ENCODE data around the gene LIMS1. TPM values are rescaled to one million over a fixed set of nuclear protein-coding genes. Genes with fewer than 3 reads are reported as not detected.
"Not testable (repeated sequence)": the region's sequence is repeated elsewhere in the genome, so short reads cannot be mapped to it uniquely, and the experiment has no call there.

The LIMS1 gene
- total and polyA plus RNA-seq, 3 experiments from 2014 or later: 59.4 to 80.6 (median 59.4) TPM

DNA sequence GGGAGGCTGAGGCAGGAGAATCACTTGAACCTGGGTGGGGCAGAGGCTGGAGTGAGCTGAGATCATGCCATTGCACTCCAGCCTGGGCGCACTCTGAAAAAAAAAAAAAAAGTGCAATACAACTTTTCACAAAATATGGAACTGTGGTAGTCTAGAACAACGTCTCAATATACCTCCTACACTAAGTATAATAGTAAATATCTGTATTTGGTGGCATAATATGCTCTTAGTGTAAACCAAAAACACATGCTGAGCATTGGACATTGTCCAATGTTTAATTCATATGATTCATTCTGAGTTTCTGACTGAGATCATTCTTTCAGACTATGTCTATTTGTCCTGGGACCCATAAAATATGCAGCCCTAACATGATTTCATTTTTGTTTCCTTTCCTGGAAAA, 19.8 kb upstream of the LIMS1 start:
- POLR2A ChIA-PET; H3K4me1 ChIP-seq (ENCODE audit: insufficient read depth, low read length); H3K27me3 ChIP-seq (ENCODE audit: insufficient read depth, low read length, poor library complexity, severe bottlenecking); H3K9me3 ChIP-seq (ENCODE audit: low read length); H3K4me1 Mint-ChIP-seq; H3K4me3 ChIP-seq (ENCODE audit: low read length); H3K36me3 ChIP-seq (ENCODE audit: insufficient read depth, low read length); H3K27ac Mint-ChIP-seq; H3K4me3 Mint-ChIP-seq; CTCF ChIA-PET; H3K27me3 Mint-ChIP-seq; H3K27ac ChIP-seq (ENCODE audit: low read depth, low read length); DNase-seq: not testable (repeated sequence)
- Mint-ChIP-seq H3K36me3 (peaks cover 5 to 15% (median 13%) of the 10 kb centered on the region in 3 donors), H3K9me3 (peaks cover 6 to 16% (median 14%) of the 10 kb centered on the region in 5 donors)

DNA sequence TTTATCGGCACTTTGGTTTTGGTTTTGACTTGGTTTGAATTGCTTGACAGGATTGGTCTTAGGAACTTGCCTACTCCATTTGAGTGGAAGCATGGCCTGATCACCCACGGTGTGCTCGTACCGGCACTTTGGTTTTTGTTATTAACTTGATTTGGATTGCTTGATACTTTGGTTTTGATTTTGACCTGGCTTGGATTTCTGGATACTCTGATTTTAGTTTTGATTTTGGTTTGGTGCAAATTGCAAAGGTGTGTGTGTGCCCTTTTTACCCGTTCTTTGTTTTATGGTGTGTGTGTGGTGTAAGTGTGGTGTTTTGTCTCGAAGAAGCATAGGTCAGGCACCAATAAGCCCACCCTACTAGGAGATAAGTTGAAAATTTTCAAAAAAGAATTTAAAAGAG, 9.6 kb upstream of the LIMS1 start:
- H3K9me3 ChIP-seq (ENCODE audit: low read length); H3K27ac ChIP-seq (ENCODE audit: low read depth, low read length); H3K9me3 Mint-ChIP-seq; H3K4me3 ChIP-seq (ENCODE audit: low read length); H3K36me3 Mint-ChIP-seq; POLR2A ChIA-PET; H3K36me3 ChIP-seq (ENCODE audit: insufficient read depth, low read length); H3K4me3 Mint-ChIP-seq; CTCF ChIA-PET; H3K27me3 Mint-ChIP-seq; H3K27ac Mint-ChIP-seq; H3K4me1 ChIP-seq (ENCODE audit: insufficient read depth, low read length); H3K4me1 Mint-ChIP-seq; H3K27me3 ChIP-seq (ENCODE audit: insufficient read depth, low read length, poor library complexity, severe bottlenecking); DNase-seq: not testable (repeated sequence)

DNA sequence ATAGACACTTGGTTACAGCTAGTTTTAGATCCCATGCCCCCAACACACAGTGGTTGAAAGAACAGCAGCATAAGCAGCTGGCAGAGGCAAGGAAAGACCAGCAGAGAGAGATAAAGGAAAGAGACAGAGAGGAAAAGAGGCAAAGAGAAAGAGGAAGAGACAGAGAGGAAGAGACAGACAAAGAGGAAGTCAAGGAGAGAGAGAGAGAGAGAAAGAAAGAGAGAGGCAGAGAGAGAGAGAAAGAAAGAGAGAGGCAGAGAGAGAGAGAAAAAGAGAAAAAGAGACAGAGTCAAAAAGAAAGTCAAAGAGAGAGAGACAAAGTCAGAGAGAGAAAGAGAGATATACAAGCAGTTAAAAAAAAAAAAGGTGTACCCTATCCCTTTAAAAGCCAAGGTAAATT, 9.0 kb upstream of the LIMS1 start:
- CTCF ChIA-PET; H3K4me3 Mint-ChIP-seq; H3K27me3 ChIP-seq (ENCODE audit: insufficient read depth, low read length, poor library complexity, severe bottlenecking); H3K9me3 ChIP-seq (ENCODE audit: low read length); H3K4me1 Mint-ChIP-seq; H3K27ac ChIP-seq (ENCODE audit: low read depth, low read length); H3K27me3 Mint-ChIP-seq; H3K4me3 ChIP-seq (ENCODE audit: low read length); H3K36me3 Mint-ChIP-seq; H3K4me1 ChIP-seq (ENCODE audit: insufficient read depth, low read length); H3K9me3 Mint-ChIP-seq; DNase-seq; POLR2A ChIA-PET; H3K36me3 ChIP-seq (ENCODE audit: insufficient read depth, low read length): not testable (repeated sequence)
- H3K27ac Mint-ChIP-seq: peak overlapping the region in 1 of 8 donors; percentile 20

DNA sequence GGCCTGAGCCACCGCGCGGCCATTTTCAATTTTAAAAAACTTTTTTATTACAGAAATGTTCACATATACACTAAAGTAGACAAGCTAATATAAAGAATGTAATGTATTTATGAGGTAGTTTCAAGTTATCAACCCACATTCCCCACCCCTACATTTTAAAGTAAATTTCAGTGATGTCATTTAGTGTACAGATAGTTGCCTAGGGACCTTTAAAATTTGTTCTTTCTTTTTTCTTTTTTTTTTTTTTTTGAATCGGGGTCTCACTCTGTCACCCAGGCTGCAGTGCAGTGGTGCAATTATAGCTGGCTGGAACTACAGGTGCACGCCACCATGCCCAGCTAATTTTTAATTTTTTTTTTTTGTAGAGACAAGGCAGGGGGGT, 2.6 kb upstream of the LIMS1 start:
- DNase-seq: no peak
- Histone ChIP-seq H3K36me3 (ENCODE audit: insufficient read depth, low read length) (no peaks in the 10 kb centered on the region), H3K27me3 (ENCODE audit: insufficient read depth, low read length, poor library complexity, severe bottlenecking) (no peaks in the 10 kb centered on the region), H3K9me3 (ENCODE audit: low read length) (no peaks in the 10 kb centered on the region), H3K27ac (ENCODE audit: low read depth, low read length) (no peak overlapping the region), H3K4me3 (ENCODE audit: low read length) (no peak overlapping the region), H3K4me1 (ENCODE audit: insufficient read depth, low read length) (peaks cover 7% of the 10 kb centered on the region)
- peaks cover 0 to 6% (median 0%) of the 10 kb centered on the region in 3 donors for H3K36me3 Mint-ChIP-seq
- no peaks in the 10 kb centered on the region for H3K27me3 Mint-ChIP-seq
- H3K9me3 Mint-ChIP-seq: no peaks in the 10 kb centered on the region
- peaks cover 25 to 38% (median 35%) of the 10 kb centered on the region in 3 donors for H3K4me1 Mint-ChIP-seq
- H3K27ac Mint-ChIP-seq: no peak overlapping the region
- ChIA-PET CTCF (no interaction called here), POLR2A (no interaction called here)
- peak overlapping the region in 2 of 7 donors; percentile 67 to 87 for H3K4me3 Mint-ChIP-seq

DNA sequence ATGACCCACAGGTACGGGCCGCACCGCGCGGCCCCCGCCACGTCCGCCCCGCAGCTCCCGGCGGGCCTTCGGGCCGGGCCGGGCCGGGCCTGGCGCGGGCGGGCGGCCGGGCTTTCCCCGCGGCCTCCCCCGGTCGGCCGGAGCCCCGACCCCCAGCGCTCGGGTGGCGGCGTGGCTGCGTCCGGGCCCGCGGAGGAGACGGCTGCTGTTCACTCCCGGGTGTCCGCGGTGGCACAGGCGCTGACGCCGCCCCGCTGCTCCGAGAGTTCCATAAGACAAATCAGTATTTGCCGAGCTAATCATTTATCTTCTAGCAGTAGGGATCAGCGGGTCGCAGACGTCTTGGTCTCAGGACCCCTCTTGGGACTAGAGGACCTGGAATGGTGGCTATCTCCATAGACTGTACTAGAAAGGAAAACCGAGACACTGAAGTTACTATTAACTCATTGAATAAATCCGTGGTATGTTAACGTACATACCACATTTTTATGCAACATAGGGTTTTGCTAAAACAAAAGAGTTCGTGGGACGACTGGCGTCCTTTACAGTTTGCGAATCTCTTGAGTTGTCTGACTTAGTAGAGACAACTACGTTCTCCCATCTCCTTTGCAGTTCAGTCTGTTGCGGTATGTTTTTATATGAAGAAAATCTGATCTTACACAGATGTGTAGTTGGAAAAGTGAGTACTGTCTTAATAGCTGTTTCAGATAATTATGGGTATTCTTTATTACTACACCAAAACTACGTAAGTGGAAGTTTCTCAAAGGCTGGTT, 500 bp downstream of the LIMS1 start:
- no peaks in the 10 kb centered on the region for H3K27me3 ChIP-seq (ENCODE audit: insufficient read depth, low read length, poor library complexity, severe bottlenecking)
- ChIA-PET POLR2A (interaction anchor here (1.9 kb wide), 1 partner anchor 85 kb away, joined by 12 read pairs; no protein-coding TSS in a partner anchor), CTCF (interaction anchor here (1.3 kb wide), 1 partner anchor 102 kb away, joined by 4 read pairs; no protein-coding TSS in a partner anchor)
- no peaks in the 10 kb centered on the region for H3K27me3 Mint-ChIP-seq
- peak overlapping the region; percentile 79 for H3K4me3 ChIP-seq (ENCODE audit: low read length)
- H3K9me3 ChIP-seq (ENCODE audit: low read length): no peaks in the 10 kb centered on the region
- peaks cover 7% of the 10 kb centered on the region for H3K4me1 ChIP-seq (ENCODE audit: insufficient read depth, low read length)
- H3K27ac Mint-ChIP-seq: peak overlapping the region; percentile 64 to 98 (median 88)
- H3K27ac ChIP-seq (ENCODE audit: low read depth, low read length): peak overlapping the region; percentile 47
- H3K36me3 ChIP-seq (ENCODE audit: insufficient read depth, low read length): no peaks in the 10 kb centered on the region
- H3K9me3 Mint-ChIP-seq: no peaks in the 10 kb centered on the region
- H3K36me3 Mint-ChIP-seq: peaks cover 0 to 6% (median 0%) of the 10 kb centered on the region in 3 donors
- H3K4me1 Mint-ChIP-seq: peaks cover 25 to 56% (median 35%) of the 10 kb centered on the region in 3 donors
- peak overlapping the region; percentile 93 to 98 (median 96) for H3K4me3 Mint-ChIP-seq
- peak in 4 of 5 donors; percentile 17 to 51 (median 38) for DNase-seq

DNA sequence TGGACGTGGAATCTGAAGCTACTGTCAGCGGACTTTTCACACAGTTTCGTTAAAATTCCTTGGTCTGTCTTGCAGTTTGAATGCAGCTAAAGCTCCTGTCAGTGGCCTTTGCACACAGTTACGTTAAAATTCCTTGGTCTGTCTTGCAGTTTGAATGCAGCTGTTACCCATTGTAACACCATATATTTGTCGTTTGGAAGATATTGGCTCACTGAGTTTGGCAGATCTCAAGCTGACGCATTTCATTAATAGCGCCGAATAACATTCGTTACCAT, 1.0 kb downstream of the LIMS1 start:
- Mint-ChIP-seq H3K36me3 (peaks cover 0 to 6% (median 0%) of the 10 kb centered on the region in 3 donors), H3K4me1 (peaks cover 25 to 56% (median 34%) of the 10 kb centered on the region in 3 donors), H3K27me3 (no peaks in the 10 kb centered on the region), H3K9me3 (no peaks in the 10 kb centered on the region), H3K4me3 (peak overlapping the region; percentile 93 to 98 (median 96)), H3K27ac (peak overlapping the region in 4 of 8 donors; percentile 79 to 91 (median 88))
- ChIA-PET CTCF (interaction anchor here (1.3 kb wide), 1 partner anchor 102 kb away, joined by 4 read pairs; no protein-coding TSS in a partner anchor), POLR2A (no interaction called here)
- H3K9me3 ChIP-seq (ENCODE audit: low read length): no peaks in the 10 kb centered on the region
- peaks cover 7% of the 10 kb centered on the region for H3K4me1 ChIP-seq (ENCODE audit: insufficient read depth, low read length)
- H3K27ac ChIP-seq (ENCODE audit: low read depth, low read length): no peak overlapping the region
- no peaks in the 10 kb centered on the region for H3K27me3 ChIP-seq (ENCODE audit: insufficient read depth, low read length, poor library complexity, severe bottlenecking)
- DNase-seq: no peak
- peak overlapping the region; percentile 79 for H3K4me3 ChIP-seq (ENCODE audit: low read length)
- H3K36me3 ChIP-seq (ENCODE audit: insufficient read depth, low read length): no peaks in the 10 kb centered on the region

DNA sequence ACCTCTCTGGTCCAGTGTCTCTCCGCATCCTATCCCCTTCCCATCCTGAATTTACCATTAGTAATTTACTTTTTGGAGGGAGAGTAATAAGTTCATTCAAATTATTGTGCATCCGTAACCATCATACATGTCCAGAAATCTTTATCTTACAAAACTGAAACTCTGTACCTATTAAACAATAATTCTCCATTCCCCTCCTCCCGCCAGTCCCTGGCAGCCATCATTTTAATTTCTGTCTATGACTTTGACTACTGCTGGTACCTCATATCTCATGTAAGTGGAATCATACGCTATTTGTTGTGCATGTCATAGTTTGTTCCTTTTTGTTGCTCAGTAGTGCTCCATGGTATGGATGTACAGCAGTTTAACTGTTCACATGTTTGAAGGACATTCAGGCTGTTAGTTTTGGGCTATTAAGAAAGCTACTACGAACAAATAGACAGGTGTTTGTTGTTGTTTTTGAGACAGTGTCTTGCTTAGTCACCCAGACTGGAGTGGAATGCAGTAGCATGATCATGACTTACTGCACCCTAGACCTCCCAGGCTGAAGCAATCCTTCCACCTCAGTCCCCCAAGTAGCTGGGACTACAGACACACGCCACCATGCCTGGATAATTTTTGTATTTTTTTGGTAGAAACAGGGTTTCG, 2.0 kb downstream of the LIMS1 start:
- Histone ChIP-seq H3K36me3 (ENCODE audit: insufficient read depth, low read length) (no peaks in the 10 kb centered on the region), H3K4me1 (ENCODE audit: insufficient read depth, low read length) (peaks cover 7% of the 10 kb centered on the region), H3K27me3 (ENCODE audit: insufficient read depth, low read length, poor library complexity, severe bottlenecking) (no peaks in the 10 kb centered on the region), H3K9me3 (ENCODE audit: low read length) (no peaks in the 10 kb centered on the region), H3K27ac (ENCODE audit: low read depth, low read length) (no peak overlapping the region), H3K4me3 (ENCODE audit: low read length) (no peak overlapping the region)
- H3K36me3 Mint-ChIP-seq: peaks cover 0 to 6% (median 0%) of the 10 kb centered on the region in 3 donors
- no peaks in the 10 kb centered on the region for H3K9me3 Mint-ChIP-seq
- peaks cover 18 to 46% (median 24%) of the 10 kb centered on the region in 3 donors for H3K4me1 Mint-ChIP-seq
- H3K27ac Mint-ChIP-seq: peak overlapping the region in 3 of 8 donors; percentile 32 to 50 (median 44)
- H3K4me3 Mint-ChIP-seq: peak overlapping the region in 3 of 7 donors; percentile 10 to 97 (median 41)
- ChIA-PET CTCF (interaction anchor here (1.3 kb wide), 1 partner anchor 101 kb away, joined by 4 read pairs; no protein-coding TSS in a partner anchor), POLR2A (no interaction called here)
- H3K27me3 Mint-ChIP-seq: no peaks in the 10 kb centered on the region
- DNase-seq: no peak

DNA sequence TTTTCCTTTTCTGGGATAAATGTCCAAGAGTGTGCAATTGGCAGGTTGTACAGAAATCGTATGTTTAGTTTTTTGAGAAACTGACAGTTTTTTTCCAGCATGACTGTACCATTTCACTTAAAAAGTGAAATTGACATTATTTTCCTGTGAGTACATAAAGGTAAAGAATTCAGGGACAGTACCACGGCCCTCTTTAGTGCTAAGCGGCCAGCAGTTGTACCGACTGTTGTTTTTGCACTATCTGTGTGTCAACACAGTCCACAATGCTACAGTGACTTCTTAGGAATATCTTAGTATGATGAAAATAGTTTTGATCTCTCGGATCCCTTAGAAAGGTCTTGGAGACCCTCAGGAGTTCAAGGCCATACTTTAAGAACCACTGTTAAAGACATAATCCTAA, 2.6 kb downstream of the LIMS1 start:
- peaks cover 0 to 6% (median 0%) of the 10 kb centered on the region in 3 donors for H3K36me3 Mint-ChIP-seq
- POLR2A ChIA-PET: no interaction called here
- Histone ChIP-seq H3K36me3 (ENCODE audit: insufficient read depth, low read length) (no peaks in the 10 kb centered on the region), H3K9me3 (ENCODE audit: low read length) (no peaks in the 10 kb centered on the region), H3K4me1 (ENCODE audit: insufficient read depth, low read length) (peaks cover 7% of the 10 kb centered on the region), H3K4me3 (ENCODE audit: low read length) (no peak overlapping the region), H3K27ac (ENCODE audit: low read depth, low read length) (no peak overlapping the region), H3K27me3 (ENCODE audit: insufficient read depth, low read length, poor library complexity, severe bottlenecking) (no peaks in the 10 kb centered on the region)
- no peaks in the 10 kb centered on the region for H3K27me3 Mint-ChIP-seq
- no peaks in the 10 kb centered on the region for H3K9me3 Mint-ChIP-seq
- H3K4me1 Mint-ChIP-seq: peaks cover 18 to 44% (median 21%) of the 10 kb centered on the region in 3 donors
- H3K27ac Mint-ChIP-seq: no peak overlapping the region
- CTCF ChIA-PET: no interaction called here
- DNase-seq: no peak
- no peak overlapping the region for H3K4me3 Mint-ChIP-seq

All from CD8-positive, alpha-beta memory T cell (primary cell).